Retinal pigment epithelial cell (primary cell): Measurements from ENCODE around the gene PPWD1.
A peak's percentile ranks its signal among the peaks of the same experiment; 100 is the strongest.

ENCODE experiments used
- DNase-seq: peaks from one replicate; pipeline ENCODE4 v3.0.0-alpha.2; 2010; ENCODE audit warnings: low read depth
- H3K4me3 ChIP-seq: 2 replicates; pipeline ENCODE4 v1.5.1; 2011; ENCODE audit warnings: mild to moderate bottlenecking, low read length, control low read depth, moderate library complexity
- TF ChIP-seq, protein P1 (sequence below): conservative IDR thresholded peaks from 2 replicates; pipeline ENCODE4 v1.5.1; 2011; ENCODE audit warnings: low read depth, low read length, control low read depth, inconsistent platforms

PPWD1 gene

DNA sequence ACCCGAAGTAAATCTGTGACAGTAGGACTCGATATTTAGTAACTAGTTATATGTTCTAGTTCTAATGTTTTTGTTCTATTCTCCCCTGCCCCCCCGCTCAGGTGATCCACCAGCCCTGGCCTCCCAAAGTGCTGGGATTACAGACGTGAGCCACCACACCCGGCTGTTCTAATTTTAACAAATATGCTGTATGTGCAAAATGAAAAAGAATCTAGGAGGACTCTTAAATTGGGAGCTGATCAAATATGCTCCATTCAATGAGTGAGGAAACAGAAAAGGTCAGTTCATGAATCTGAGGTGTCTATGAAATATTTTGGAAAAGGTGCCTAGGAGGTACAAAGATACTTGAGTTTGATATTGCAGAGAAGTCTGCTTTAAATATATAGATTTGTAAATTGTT lies 17.0 kb upstream of the PPWD1 start:
- no peak overlapping the region for H3K4me3 ChIP-seq
- DNase-seq, result no peak
- TF ChIP-seq, protein P1, sequence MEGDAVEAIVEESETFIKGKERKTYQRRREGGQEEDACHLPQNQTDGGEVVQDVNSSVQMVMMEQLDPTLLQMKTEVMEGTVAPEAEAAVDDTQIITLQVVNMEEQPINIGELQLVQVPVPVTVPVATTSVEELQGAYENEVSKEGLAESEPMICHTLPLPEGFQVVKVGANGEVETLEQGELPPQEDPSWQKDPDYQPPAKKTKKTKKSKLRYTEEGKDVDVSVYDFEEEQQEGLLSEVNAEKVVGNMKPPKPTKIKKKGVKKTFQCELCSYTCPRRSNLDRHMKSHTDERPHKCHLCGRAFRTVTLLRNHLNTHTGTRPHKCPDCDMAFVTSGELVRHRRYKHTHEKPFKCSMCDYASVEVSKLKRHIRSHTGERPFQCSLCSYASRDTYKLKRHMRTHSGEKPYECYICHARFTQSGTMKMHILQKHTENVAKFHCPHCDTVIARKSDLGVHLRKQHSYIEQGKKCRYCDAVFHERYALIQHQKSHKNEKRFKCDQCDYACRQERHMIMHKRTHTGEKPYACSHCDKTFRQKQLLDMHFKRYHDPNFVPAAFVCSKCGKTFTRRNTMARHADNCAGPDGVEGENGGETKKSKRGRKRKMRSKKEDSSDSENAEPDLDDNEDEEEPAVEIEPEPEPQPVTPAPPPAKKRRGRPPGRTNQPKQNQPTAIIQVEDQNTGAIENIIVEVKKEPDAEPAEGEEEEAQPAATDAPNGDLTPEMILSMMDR, result no peak

DNA sequence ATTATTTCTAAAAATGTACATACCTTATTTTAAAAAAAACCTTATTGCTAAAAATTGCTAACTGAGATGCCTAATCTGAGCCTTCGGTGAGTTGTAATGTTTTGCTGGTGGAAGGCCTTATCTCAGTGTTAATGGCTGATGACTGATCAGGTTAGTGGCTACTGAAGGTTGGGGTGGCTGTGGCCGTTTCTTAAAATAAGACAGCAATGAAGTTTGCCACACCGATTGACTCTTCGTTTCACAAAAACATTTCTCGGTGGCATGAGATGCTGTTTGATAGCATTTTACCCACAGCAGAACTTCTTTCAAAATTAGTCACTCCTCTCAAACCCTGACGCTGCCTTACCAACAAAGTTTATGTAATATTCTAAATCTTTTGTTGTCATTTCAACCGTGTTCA lies 14.8 kb upstream of the PPWD1 start:
- DNase-seq, result no peak
- TF ChIP-seq, protein P1, result no peak
- H3K4me3 ChIP-seq, result no peak overlapping the region

DNA sequence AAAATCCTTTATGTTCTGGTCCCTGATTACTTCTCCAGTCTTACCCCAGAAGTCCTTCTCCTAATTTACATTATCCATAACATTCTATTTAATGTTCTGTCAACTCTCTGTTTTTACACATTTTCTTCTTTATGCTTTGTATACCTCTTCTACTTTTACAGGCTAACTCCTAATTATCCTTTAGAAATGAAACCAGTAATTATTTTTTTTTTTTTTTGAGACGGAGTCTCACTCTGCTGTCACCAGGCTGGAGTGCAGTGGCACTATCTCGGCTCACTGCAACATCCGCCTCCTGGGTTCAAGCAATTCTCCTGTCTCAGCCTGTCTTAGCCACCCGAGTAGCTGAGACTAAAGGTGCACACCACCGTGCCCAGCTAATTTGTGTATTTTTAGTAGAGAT lies 9.2 kb upstream of the PPWD1 start:
- no peak overlapping the region for H3K4me3 ChIP-seq
- TF ChIP-seq, protein P1, result no peak
- no peak for DNase-seq

DNA sequence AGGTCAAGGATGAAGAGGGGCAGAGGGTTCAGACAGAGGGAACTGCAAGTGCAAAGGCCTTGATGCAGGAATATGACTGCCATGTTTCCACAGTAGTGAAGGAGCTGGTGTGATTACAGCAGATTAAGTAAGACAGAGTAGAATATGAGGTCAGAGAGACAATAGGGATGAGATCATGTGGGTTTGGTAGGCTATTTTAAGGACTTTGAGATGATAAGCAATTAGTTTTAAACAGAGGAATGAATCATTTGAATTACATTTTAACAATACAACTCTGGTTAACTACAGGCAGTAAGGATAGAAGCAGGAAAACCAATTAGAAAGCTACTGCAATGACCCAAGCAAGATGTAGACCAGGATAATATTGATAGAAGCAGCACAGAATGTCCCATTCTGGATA lies 7.8 kb upstream of the PPWD1 start:
- H3K4me3 ChIP-seq, result no peak overlapping the region
- TF ChIP-seq, protein P1, result no peak
- DNase-seq, result no peak

DNA sequence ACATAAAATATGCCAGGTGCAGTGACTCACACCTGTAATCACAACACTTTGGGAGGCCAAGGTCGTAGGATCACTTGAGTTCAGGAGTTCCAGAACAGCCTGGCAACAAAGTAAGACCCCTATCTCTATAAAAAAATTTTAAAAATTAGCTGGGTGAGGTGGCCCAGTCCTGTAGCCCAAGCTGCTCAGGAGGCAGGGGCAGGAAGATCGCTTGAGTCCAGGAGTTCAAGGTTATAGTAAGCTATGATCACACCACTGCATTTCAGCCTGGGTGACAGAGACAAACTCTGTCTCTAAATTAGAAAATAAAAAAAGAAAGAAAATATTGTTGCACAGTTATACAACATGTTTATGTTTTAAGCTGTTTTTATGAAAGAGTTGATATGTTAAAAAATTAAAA lies 6.9 kb upstream of the PPWD1 start:
- no peak overlapping the region for H3K4me3 ChIP-seq
- DNase-seq, result no peak
- TF ChIP-seq, protein P1, result no peak

DNA sequence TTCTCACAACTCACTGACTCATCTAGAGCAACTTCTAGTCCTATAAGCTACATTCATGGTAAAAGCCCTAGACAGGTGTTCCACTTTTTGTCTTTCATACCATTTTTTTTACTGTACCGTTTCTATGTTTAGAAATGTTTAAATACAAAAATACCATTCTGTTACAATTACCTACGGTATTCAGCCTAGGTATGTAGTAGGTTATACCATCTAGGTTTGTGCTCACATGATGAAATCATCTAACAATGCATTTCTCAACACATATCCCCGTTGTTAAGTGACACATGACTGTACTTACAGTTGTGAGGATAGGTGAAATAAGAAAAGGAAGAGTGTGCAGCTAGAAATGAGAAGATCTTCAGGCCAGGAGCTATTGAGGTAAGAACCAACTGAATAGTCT lies 6.4 kb upstream of the PPWD1 start:
- DNase-seq, result no peak
- TF ChIP-seq, protein P1, result no peak
- H3K4me3 ChIP-seq, result no peak overlapping the region

DNA sequence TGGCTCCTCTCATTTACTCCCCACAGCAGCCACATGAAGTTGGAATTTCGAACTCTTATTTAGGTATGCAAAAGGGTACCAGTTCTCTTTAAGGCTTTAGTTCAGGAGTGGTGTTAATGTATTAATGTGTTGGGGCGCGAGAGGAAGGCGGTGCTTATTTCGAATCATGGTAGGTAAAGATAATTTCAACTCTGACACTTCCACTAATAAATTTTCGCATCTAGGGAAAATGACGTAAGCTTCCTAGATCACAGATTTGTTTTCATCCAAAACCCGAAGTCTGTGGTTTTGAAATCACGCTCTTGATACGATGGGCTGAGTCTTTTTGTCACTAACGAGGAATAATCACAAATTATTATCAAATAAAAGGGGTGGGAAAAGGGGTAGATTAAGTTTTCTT lies 681 bp downstream of the PPWD1 start:
- no peak for DNase-seq
- H3K4me3 ChIP-seq, result peak overlapping the region; percentile 100

More for the DNA sequence above, 681 bp downstream of the PPWD1 start:
- TF ChIP-seq, protein P1, result no peak
